Activated CD4-positive, alpha-beta T cell treated with anti-CD3 and anti-CD28 coated beads, Interleukin-2, amount 50 U/mL, for 48 hours (primary cell): ENCODE measurements around the gene WDSUB1.

Source experiments
- DNase-seq, 2 experiments: peaks; one replicate each; pipeline ENCODE4 v3.0.0-alpha.2; 2020

The WDSUB1 gene

GRCh38 chr2:159219394-159219998, 67.0 kb downstream of the WDSUB1 start:
- DNase-seq, result no peak

- DNase-seq, result no peak
Observed at GRCh38 chr2:159218389-159218788, 68.1 kb downstream of the WDSUB1 start.

- DNase-seq, result no peak
Observed at GRCh38 chr2:159217676-159218075, 68.8 kb downstream of the WDSUB1 start.

GRCh38 chr2:159215116-159215515, 71.4 kb downstream of the WDSUB1 start:
- no peak for DNase-seq

- no peak for DNase-seq
Observed at GRCh38 chr2:159214325-159214865, 72.1 kb downstream of the WDSUB1 start.

- DNase-seq, result no peak
Observed at GRCh38 chr2:159213296-159213695, 73.2 kb downstream of the WDSUB1 start.

GRCh38 chr2:159211447-159212396, 74.8 kb downstream of the WDSUB1 start:
- no peak for DNase-seq

GRCh38 chr2:159209341-159210306, 76.9 kb downstream of the WDSUB1 start:
- DNase-seq, result peak; percentile 10 to 17

- DNase-seq, result no peak
Observed at GRCh38 chr2:159208438-159208837, 78.1 kb downstream of the WDSUB1 start.

- no peak for DNase-seq
Observed at GRCh38 chr2:159206736-159207380, 79.6 kb downstream of the WDSUB1 start.

GRCh38 chr2:159204381-159205144, 81.9 kb downstream of the WDSUB1 start:
- DNase-seq, result no peak

GRCh38 chr2:159202568-159203071, 83.9 kb downstream of the WDSUB1 start:
- no peak for DNase-seq

- peak; percentile 3 to 9 for DNase-seq
Observed at GRCh38 chr2:159201360-159202063, 85.0 kb downstream of the WDSUB1 start.

GRCh38 chr2:159200498-159200897, 86.0 kb downstream of the WDSUB1 start:
- no peak for DNase-seq

GRCh38 chr2:159199761-159200465, 86.6 kb downstream of the WDSUB1 start:
- no peak for DNase-seq

GRCh38 chr2:159199236-159199635, 87.3 kb downstream of the WDSUB1 start:
- DNase-seq, result no peak

- no peak for DNase-seq
Observed at GRCh38 chr2:159196393-159196925, 90.0 kb downstream of the WDSUB1 start.

- DNase-seq, result no peak
Observed at GRCh38 chr2:159195697-159196096, 90.8 kb downstream of the WDSUB1 start.

- DNase-seq, result no peak
Observed at GRCh38 chr2:159194241-159194640, 92.3 kb downstream of the WDSUB1 start.

- DNase-seq, result no peak
Observed at GRCh38 chr2:159193791-159194190, 92.7 kb downstream of the WDSUB1 start.
